Mesothelial cell of epicardium (in vitro differentiated cells): Measurements from ENCODE around the gene DACT3. TPM values are rescaled to one million over a fixed set of nuclear protein-coding genes. Genes with fewer than 3 reads are reported as not detected.
A peak's percentile ranks its signal among the peaks of the same experiment; 100 is the strongest.

Experiments
- DNase-seq, 2 experiments: peaks; one replicate each; pipeline ENCODE4 v3.0.0; 2021; ENCODE audit warnings: low spot score in 2 of 2; ENCODE audit not compliant: unreplicated experiment in 2 of 2
- H3K27ac Mint-ChIP-seq: 2 replicates; pipeline ENCODE4 v1.8.0; 2021; ENCODE audit warnings: mixed read lengths
- H3K27me3 Mint-ChIP-seq: 2 replicates; pipeline ENCODE4 v1.8.0; 2021; ENCODE audit warnings: low read depth, mixed read lengths
- H3K36me3 Mint-ChIP-seq: 2 replicates; pipeline ENCODE4 v1.8.0; 2021; ENCODE audit warnings: mixed read lengths
- H3K4me1 Mint-ChIP-seq: 2 replicates; pipeline ENCODE4 v1.8.0; 2021; ENCODE audit warnings: mixed read lengths
- H3K4me3 Mint-ChIP-seq: 2 replicates; pipeline ENCODE4 v1.8.0; 2021; ENCODE audit warnings: mild to moderate bottlenecking, moderate library complexity, mixed read lengths
- H3K9me3 Mint-ChIP-seq: 2 replicates; pipeline ENCODE4 v1.8.0; 2021; ENCODE audit warnings: mixed read lengths
- microRNA-seq: library from miRNA; unstranded; fragments of <30 nt; microRNA quantifications from one replicate; pipeline ENCODE4 v1.2.0, GENCODE V29; 2021; ENCODE audit warnings: inconsistent platforms, mixed read lengths
- total RNA-seq: library from RNA; stranded (reverse); gene quantifications from 3 replicates; pipeline ENCODE4 v1.2.1, GENCODE V29; 2021
- TF ChIP-seq, protein P1 (sequence below): fragments of 200-600 bp; sonication (generic); IDR thresholded peaks from one replicate; pipeline ENCODE4 v1.5.0; 2021; ENCODE audit warnings: antibody characterized with exemption; ENCODE audit not compliant: unreplicated experiment

The DACT3 gene
- total RNA-seq, 1 donor from 2014 or later: 48.8 TPM

DNA sequence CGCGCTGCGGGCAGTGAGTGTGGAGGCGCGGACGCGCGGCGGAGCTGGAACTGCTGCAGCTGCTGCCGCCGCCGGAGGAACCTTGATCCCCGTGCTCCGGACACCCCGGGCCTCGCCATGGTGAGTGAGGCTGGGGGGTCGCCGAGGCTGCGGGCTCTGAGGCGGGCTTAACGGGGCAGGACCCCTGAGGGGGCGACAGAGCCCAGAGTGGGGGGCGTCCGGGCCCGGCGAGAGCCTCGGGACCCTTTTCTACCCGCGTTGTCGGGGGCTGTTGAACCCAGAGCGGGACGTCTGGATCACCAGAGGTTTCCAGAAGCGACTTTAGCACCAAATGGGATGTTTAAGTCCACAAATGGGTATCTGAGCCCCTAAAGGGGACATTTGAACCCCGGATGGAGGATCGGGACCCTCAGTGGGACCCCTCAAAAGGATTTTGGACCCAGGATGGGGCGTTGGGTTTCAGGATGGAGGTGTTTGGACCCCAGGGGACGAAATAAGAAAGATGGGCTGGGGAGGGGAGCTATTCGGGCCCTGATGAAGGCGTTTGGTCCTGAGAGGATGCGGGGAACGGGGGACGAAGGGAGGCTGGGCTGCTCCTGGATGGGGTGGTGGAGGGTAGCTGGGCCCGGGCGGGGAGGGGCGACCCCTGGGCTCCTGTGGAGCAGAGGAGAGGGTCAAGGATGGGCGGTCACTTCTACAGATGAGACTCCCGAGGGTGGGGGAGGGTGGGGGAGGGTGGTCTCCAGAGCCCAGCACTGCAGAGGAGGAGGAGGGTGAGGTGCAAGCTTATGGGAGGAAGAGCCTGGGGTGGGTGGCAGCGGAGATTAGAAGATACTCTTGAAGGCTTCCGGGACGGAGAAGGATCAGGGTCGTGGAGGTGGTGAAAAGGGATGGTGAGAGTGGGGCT is 59.4 kb downstream of the DACT3 start, which contains the start of gene CALM3:
CALM3 (plus strand) TSS at position 13 of the 907 bp plus-strand sequence; CDS start at position 118, 105 bp downstream.
- Mint-ChIP-seq H3K9me3 (peaks cover 23% of the 10 kb centered on the region), H3K27ac (peak within 1 kb of the TSS; percentile 100), H3K4me3 (peak within 1 kb of the TSS; percentile 99), H3K27me3 (no peaks in the 10 kb centered on the region), H3K4me1 (peaks cover 21% of the 10 kb centered on the region), H3K36me3 (peaks cover 9% of the 10 kb centered on the region)
- DNase-seq: peak in 1 of 2 experiments; percentile 39
- TF ChIP-seq, protein P1, sequence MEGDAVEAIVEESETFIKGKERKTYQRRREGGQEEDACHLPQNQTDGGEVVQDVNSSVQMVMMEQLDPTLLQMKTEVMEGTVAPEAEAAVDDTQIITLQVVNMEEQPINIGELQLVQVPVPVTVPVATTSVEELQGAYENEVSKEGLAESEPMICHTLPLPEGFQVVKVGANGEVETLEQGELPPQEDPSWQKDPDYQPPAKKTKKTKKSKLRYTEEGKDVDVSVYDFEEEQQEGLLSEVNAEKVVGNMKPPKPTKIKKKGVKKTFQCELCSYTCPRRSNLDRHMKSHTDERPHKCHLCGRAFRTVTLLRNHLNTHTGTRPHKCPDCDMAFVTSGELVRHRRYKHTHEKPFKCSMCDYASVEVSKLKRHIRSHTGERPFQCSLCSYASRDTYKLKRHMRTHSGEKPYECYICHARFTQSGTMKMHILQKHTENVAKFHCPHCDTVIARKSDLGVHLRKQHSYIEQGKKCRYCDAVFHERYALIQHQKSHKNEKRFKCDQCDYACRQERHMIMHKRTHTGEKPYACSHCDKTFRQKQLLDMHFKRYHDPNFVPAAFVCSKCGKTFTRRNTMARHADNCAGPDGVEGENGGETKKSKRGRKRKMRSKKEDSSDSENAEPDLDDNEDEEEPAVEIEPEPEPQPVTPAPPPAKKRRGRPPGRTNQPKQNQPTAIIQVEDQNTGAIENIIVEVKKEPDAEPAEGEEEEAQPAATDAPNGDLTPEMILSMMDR: no peak

DNA sequence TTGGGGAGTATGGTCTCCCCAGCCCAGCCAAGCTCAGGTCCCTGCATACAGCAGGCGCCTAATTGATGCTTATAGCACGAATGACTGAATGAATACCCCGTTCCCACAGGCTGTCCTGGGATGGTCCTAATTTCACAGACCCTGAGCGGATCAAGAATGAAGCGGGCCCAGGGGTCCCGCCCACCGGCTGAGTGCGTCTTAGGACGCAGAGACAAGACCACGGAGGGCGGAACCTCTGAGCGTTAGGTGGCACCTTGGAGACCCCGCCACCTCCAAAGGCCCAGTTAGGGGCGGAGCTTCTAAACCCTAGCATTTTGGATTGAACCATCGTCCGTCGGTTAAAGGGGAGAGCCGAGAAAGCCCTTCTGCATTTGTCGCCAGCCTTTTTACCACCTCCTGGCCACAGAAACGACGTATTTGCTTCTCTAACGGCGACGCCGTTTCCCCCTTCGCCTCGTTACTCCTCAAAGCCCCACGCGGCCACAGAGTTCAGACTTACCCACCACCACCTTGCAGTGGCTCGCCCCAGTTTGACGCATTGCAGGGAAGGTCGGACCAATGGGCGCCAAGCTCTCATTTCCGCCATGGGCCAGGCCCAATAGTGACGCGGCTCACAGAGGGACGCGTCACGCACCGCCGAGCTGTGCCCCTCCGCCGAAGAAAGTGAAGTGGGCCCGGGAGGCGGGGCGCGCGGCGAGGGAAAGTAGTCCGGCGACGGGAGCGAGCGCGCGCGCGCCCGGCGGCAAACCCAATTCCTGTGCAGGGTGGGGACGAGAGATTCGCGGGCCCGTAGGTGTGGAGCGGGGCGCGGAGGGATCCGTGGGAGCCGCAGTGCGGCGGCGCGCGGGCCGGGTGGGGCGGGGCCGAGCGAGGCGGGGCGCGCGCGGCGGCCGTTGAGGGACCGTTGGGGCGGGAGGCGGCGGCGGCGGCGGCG is 60.3 kb downstream of the DACT3 start:
- peak overlapping the region; percentile 100 for H3K27ac Mint-ChIP-seq
- no peaks in the 10 kb centered on the region for H3K27me3 Mint-ChIP-seq
- peak overlapping the region; percentile 99 for H3K4me3 Mint-ChIP-seq
- TF ChIP-seq, protein P1: no peak
- H3K4me1 Mint-ChIP-seq: peaks cover 21% of the 10 kb centered on the region
- peaks cover 5% of the 10 kb centered on the region for H3K36me3 Mint-ChIP-seq
- peaks cover 26% of the 10 kb centered on the region for H3K9me3 Mint-ChIP-seq
- peak; percentile 96 to 99 for DNase-seq

DNA sequence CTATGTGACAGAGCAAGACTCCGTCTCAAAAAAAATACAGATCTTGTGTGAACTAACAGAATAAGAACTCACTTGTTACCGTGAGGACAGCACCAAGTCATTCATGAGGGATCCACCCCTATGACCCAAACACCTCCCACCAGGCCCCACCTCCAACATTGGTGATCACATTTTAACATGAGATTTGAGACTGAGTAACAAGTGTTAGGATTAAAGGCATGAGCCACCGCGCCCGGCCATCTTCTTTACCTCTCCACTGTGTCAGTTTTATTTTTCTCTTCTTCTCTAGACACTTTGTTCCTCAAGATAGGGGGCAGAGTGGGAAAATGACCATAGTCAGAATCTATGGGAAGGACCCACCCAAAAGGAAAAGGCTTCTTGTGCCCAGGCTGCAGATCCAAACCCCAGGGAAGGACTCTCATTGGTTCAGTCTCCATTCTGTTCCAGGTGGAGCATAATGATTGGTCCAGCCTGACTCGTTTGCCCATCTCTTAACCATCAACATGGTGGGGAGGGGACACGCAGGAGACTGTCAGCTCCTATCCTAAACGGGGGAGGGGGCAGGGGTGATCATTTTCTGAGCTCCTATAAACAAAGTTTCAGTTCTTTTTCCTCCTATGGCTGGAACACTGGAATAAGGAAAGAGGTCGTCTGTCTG is 61.1 kb downstream of the DACT3 start:
- H3K4me1 Mint-ChIP-seq: peaks cover 21% of the 10 kb centered on the region
- H3K27ac Mint-ChIP-seq: peak overlapping the region; percentile 100
- peaks cover 31% of the 10 kb centered on the region for H3K9me3 Mint-ChIP-seq
- DNase-seq: no peak
- H3K36me3 Mint-ChIP-seq: peaks cover 5% of the 10 kb centered on the region
- peak overlapping the region; percentile 99 for H3K4me3 Mint-ChIP-seq
- no peaks in the 10 kb centered on the region for H3K27me3 Mint-ChIP-seq
- TF ChIP-seq, protein P1: no peak

DNA sequence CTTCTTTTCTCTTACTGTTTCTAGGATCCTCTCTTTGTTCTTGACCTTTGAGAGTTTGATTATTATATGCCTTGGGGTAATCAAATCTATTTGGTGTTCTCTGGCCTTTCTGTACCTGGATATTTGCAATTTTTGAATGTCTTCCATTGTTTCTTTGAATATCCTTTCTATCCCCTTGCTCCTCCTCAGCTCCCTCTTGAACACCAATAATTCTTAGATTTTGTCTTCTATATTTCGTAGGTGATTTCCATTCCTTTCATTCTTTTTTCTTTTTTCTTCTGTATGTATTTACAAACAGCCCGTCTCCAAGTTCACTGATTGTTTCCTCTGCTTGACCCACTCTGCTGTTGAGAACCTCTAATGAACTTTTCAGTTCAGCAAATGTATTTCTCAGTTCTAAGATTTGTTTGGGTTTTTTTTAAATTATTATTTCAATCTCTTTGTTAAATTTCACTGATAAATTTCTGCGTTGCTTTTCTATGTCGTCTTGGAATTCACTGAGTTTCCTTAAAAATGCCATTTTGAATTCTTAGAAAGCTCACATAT is 62.5 kb downstream of the DACT3 start:
- peaks cover 15% of the 10 kb centered on the region for H3K4me1 Mint-ChIP-seq
- TF ChIP-seq, protein P1: no peak
- no peak for DNase-seq
- H3K27me3 Mint-ChIP-seq: no peaks in the 10 kb centered on the region
- H3K4me3 Mint-ChIP-seq: no peak overlapping the region
- no peak overlapping the region for H3K27ac Mint-ChIP-seq
- peaks cover 33% of the 10 kb centered on the region for H3K9me3 Mint-ChIP-seq
- H3K36me3 Mint-ChIP-seq: peaks cover 5% of the 10 kb centered on the region

Small RNA genes within 50 kb of the gene (microRNA-seq; reads per million reads assigned to microRNA genes)
- 5.3 reads per million, percentile 21 among the genes with 10 or more reads in this experiment for gene MIR320E

Other genes starting within 250 kb of the DACT3 start
- 50.3 to 51.7 TPM (median 50.7 TPM) in 3 replicates for gene CCDC8, start 247.6 kb downstream of the DACT3 start, total RNA-seq
- gene PNMA8C, start 232.2 kb downstream of the DACT3 start, total RNA-seq: 0.49 to 0.79 TPM (median 0.73 TPM) in 3 replicates
- gene PNMA8A, start 189.6 kb downstream of the DACT3 start, total RNA-seq: 25.8 to 27.4 TPM (median 25.9 TPM) in 3 replicates
- gene PNMA8B, start 165.3 kb downstream of the DACT3 start, total RNA-seq: 3.0 to 3.2 TPM (median 3.1 TPM) in 3 replicates
- gene CALM3, start 59.9 kb downstream of the DACT3 start, total RNA-seq: 231 to 233 TPM (median 231 TPM) in 3 replicates
- gene PTGIR, start 36.1 kb downstream of the DACT3 start, total RNA-seq: 5.0 to 6.2 TPM (median 5.9 TPM) in 3 replicates
- 7.6 to 13.7 TPM (median 12.2 TPM) in 3 replicates for gene GNG8, start 25.0 kb downstream of the DACT3 start, total RNA-seq
- 73.7 to 75.9 TPM (median 74.7 TPM) in 3 replicates for gene PRKD2, start 55.9 kb upstream of the DACT3 start, total RNA-seq
- gene FKRP, start 84.9 kb upstream of the DACT3 start, total RNA-seq: 34.3 to 40.6 TPM (median 37.0 TPM) in 3 replicates
- 122 to 126 TPM (median 124 TPM) in 3 replicates for gene STRN4, start 85.3 kb upstream of the DACT3 start, total RNA-seq
- 45.3 to 49.3 TPM (median 48.4 TPM) in 3 replicates for gene SLC1A5, start 127.4 kb upstream of the DACT3 start, total RNA-seq
- 97.5 to 109 TPM (median 107 TPM) in 3 replicates for gene AP2S1, start 189.7 kb upstream of the DACT3 start, total RNA-seq
- gene ARHGAP35, start 199.8 kb upstream of the DACT3 start, total RNA-seq: 74.9 to 77.9 TPM (median 77.4 TPM) in 3 replicates